Measurements from ENCODE around the gene TAOK1.

TAOK1 gene

DNA sequence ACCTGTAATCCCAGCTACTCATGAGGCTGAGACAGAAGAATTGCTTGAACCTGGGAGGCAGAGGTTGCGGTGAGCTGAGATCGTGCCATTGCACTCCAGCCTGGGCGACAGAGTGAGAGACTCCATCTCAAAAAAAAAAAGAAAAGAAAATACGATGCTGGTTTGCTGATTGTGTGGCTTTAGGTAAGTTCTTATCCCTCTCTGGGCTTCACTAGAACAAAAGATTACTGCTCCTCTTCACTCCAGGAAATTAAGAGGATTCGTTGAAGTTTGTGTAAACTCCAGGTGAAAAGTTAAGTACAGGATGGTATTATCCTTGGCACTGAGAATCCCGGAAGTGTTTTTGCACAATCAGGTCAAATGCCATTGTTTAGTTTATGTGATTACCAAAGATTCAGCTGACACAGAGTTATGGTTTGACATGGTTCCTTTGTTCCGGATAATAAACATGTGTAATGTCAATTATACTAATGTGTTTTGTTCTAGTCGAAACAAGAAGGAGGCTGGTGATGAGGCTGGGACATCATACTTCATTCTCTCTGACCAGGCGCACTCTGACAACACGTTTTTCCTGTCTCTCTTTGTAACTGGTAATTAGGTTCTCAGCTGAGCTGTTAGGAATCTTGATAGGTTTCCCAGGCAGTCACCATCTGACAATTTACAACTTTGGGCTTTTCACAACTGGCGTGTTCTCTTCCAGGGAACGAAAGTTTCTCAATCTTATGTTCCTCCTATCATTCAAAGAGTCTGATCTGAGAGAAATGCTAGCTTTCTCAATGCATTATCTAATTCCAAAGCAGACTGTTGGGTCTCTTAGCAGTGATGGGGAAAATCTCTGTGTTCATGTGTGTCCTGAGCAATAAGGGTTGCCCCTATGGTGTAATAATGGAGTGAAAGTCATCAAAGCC, 10.8 kb upstream of the TAOK1 start:
- DNase-seq (ENCODE audit: low spot score) = no peak

DNA sequence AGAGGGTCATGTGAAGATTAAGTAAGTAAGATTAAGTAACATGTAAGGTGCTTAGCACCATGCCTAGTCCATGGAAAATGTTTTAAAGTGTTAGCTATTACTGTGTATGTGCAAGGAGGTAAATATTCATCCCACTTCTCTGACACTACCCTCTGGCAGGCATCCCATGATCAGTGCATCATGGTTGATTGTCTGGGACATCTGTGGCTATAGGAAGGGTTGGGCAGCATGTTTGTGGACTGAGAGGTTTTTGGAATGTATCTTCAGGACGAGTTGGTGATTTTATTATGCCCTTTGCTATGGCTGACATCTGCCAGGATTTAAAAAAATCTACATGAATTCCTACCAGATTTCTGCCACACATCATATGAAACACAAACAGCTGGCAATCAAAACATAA, 6.5 kb upstream of the TAOK1 start:
- no peak for DNase-seq (ENCODE audit: low spot score)

DNA sequence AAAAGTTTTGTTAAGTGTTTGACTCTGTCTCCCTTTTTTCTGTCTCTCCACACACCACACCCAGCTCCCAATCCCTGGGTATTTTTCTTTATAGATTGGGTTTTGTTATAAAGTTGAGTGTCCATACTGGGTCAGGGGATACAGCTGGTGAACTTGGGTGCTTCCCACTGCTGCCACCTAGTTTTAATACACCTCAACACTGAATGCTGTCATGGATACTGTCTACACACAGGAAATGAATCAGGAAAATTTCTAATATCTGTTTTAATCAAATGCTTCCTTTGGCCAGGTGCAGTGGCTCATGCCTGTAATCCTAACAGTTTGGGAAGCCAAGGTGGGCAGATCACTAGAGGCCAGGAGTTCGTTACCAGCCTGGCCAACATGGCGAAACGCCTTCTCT, 5.3 kb upstream of the TAOK1 start:
- DNase-seq (ENCODE audit: low spot score) = no peak

DNA sequence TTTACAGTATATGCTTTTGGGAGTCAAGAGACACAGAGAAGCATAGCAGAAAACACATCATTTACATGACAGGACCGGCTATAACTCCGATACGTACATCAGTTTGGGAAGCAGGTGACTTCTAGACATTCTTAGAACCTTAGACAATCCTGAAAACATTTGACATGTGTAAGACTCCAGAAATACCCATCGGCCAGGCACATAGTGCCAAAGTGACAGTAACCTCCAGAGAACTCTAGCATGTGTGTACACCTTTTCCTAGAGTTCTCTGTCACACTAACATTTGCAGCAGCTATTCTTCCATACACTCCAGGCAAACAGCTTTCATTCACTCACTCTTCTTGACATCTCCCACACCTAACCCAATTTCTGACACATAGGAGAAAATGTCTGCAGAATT, 3.4 kb upstream of the TAOK1 start:
- DNase-seq (ENCODE audit: low spot score) = no peak

DNA sequence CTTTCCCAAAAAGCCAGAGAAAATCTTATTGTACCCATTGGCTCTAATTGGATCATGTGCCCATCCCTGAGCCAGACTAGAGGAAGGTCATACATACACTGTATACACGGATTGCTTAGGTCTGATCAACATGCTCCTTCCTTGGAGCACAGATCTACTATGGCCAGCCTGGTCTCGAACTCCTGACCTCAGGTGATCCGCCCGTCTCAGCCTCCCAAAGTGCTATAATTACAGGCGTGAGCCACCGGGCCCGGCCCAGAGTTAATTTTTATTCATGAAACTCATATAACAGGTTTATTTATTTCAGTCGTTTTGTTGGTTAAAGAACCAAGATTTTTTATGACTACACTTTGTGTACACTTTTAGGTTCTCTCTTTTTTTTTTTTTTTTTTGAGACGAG, 1.2 kb upstream of the TAOK1 start:
- DNase-seq (ENCODE audit: low spot score) = no peak

DNA sequence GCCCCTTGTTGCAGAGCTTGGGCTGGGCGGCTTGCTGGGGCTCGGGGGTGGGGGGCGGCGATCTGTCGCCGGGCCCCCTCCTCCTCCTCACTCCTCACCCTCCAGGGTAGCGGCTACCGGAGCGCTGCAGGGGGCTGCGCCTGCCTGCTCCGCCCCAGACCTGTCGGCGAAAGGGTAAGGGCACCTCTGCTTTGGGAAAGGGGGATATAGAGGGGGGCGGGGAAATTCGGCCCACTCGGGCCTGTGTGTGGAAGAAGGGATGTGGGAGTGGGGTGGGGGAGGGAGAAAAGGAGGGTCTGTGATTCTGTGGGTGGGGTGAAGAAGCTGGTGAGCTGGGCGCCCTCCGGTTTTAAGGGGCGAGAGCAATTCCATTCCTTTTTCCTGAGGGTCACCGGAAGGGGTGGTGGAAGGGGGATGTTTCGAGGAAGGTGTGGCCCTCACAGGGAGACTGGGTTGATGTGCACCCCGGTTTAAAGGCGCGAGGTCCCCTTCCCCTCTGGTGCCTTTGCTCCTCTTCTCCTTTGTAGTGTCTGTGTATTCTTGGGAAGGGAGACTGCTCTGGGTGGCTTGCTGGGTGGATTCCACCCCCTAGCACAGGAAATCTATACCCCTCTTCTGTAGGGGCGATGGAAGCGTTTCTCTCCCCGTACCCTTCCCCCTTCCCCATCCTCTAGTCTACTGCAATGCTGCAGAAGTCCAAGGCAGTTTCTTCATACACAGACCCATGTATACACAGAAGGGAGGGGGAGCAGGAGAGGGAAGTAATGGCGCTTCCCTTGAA, 878 bp downstream of the TAOK1 start:
- peak; percentile 32 for DNase-seq (ENCODE audit: low spot score)

DNA sequence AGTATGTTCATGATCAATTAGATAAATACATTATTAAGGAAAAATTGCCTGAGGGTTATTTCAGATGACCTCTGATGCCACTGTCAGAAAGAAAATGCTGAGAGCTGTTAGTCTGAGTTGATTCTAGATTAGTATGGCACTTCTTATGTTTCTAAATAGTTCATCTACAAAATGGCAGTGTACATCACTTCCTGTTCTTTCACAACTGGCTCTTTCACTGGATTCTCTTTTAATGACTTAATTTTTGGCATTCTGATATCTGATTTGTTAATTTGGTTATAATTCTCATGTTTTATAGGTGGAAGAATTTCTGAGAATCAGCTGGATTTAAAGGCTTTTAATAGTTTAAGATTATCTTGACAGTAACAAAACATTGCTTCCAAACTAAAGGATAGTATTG, 3.3 kb downstream of the TAOK1 start:
- no peak for DNase-seq (ENCODE audit: low spot score)

DNA sequence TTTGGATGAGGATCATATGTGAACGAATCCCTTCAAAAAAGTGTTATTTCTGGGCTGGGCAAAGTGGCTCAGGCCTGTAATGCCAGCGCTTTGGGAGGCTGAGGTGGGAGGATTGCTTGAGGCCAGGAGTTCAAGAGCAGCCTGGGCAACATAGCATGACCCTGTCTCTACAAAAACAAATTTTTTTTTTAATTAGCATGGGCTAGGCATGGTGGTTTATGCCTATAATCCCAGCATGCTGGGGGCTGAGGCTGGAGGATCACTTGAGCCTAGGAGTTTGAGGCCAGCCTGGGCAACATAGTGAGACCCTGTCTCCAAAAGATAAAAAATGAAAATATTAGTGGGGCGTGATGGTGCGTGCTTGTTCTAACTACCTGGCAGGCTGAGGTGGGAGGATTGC, 4.6 kb downstream of the TAOK1 start:
- DNase-seq (ENCODE audit: low spot score) = no peak

DNA sequence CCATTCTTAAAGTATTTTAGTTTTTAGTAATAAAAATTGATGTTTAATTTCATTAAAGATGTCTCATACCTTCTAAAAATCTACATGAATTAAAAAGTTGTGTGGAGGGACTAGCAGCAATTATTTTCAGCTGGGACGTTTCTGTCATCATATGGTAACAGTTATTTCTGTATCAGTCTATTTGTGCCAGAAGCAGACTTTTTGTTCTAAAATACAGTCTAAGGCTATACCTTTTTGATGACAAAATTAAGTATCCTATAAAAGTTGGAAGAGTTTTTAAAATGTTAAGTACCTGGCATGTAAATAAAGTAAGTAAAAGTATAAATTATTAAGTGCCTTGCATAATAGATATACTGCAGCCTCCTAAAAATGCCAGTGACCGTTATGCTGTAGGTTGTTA, 5.9 kb downstream of the TAOK1 start:
- no peak for DNase-seq (ENCODE audit: low spot score)

DNA sequence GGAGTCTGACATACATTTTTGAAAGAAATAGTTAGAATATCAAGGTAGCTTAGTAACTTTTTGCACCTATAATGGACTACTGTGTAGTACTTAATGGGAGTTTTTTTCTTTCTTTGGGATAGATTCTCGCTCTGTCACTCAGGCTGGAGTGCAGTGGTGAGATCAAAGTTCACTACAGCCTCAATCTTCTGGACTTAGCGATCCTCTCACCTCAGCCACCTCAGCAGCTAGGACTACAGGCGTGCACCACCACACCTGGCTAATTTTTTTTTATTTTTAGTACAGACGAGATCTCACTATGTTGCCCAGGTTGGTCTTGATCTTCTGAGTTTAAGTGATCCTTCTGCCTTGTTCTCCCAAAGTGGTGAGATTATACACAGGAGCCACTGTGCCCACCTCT, 9.5 kb downstream of the TAOK1 start:
- no peak for DNase-seq (ENCODE audit: low spot score)

DNA sequence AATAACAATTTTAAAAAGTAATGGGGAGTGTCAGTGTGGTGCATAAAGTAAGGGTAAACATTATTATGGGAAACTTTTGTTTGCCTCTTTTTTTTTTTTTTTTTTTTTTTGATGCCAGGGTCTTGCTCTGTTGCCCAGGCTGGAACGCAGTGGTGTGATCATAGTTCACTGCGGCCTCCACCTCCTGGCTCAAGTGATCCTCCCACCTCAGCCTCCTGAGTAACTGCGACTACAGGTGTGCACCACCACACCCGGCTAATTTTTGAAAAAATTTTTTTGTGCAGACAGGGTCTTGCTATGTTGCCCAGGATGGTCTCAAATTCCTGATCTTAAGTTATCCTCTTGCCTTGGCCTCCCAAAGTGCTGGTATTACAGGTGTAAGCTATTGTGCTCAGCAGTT, 10.7 kb downstream of the TAOK1 start:
- DNase-seq (ENCODE audit: low spot score) = no peak

DNA sequence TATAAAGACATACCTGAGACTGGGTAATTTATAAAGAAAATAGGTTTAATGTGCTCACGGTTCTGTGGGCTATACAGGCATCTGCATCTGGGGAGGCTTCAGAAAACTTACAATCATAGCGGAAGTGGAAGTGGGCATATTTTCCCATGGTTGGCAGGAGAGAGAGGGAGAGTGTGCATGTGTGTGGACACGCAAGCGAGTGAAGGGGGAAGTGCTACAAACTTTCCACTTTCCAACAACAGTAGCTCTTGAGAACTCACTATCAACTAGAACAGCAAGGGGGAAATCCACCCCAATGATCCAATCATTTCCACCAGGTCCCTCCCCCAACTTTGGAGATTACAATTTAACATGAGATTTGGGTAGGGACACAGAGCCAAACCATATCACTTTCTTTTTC, 11.1 kb downstream of the TAOK1 start:
- no peak for DNase-seq (ENCODE audit: low spot score)

DNA sequence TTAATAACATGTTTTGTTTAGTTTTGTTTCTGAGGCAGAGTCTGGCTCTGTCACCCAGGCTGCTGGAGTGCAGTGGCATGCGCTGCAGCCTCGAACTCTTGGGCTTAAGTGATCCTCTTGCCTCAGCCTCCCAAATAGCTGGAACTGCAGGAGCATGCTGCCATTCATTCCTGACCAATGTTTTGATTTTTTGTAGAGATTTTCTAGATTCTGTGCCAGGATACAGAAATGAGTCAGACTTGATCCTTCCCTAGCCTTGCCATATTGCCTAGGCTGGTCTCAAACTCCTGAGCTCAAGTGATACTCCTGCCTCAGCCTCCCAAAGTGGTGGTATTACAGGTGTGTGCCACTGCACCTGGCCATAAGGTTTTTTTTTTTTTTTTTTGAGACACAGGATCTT, 17.7 kb downstream of the TAOK1 start:
- no peak for DNase-seq (ENCODE audit: low spot score)

DNA sequence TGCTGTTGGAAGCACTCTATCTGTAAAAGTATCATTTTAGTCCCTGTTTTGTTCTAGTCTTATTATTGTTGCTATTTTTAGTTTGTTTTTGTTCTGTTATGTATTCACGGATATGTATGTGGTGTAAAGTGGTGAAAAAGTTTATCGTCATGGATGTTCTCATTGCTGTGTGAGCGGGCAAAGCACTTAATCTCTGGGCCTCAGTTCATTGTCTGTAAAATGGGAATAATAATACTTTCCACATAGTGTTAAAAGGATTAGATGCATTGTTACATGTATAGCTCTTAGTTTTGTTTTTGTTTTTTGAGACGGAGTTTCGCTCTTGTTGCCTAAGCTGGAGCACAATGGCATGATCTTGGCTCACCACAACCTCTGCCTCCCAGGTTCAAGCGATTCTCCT, 19.8 kb downstream of the TAOK1 start:
- no peak for DNase-seq (ENCODE audit: low spot score)

DNA sequence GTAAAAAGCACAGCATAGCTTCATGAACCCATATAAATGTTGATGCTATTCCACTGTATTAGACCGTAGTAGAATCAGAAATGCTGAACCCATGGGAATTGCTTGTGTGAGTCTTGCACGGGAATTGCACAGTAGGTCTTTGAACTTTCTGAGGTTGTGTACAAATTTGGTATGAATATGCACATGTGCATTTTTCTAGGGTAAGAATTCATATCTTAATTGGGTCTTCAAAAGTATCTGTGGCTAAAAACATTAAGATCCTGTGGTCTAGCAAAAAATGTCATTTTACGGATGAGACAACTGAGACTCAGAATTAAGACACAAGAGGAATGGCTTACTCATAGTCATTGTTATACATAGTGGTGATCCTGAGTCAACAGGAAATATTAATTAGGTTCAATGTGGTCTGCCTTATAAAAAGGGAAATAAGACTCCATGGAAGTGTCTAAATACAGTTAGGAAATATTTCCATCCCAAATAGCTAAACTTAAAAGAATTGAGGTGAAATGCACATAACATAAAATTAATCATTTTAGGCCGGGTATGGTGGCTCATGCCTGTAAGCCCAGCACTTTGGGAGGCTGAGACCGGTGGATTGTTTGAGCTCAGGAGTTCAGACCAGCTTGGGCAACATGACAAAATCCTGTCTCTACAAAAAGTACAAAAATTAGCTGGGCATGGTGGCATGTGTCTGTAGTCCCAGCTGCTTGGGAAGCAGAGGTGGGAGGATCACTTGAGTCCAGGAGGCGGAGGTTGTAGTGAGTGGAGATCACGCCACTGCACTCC, 22.8 kb downstream of the TAOK1 start:
- DNase-seq (ENCODE audit: low spot score) = peak; percentile 64

DNA sequence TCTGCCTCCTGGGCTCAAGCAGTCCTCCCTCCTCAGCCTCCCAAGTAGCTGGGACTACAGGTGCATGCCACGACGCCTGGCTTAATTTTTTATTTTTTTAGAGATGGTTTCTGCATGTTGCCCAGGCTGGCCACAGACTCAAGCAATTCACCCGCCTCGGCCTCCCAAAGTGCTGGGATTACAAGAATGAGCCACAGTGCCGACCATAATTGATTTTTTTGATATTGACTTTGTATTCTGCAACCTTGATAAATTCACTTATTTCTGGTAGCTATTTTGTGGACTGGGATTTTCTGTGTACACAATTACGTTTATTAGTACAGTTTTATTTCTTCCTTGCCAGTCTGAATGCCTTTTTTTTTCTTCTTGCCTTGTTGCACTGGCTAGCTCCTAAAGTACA, 30.0 kb downstream of the TAOK1 start:
- no peak for DNase-seq (ENCODE audit: low spot score)

DNA sequence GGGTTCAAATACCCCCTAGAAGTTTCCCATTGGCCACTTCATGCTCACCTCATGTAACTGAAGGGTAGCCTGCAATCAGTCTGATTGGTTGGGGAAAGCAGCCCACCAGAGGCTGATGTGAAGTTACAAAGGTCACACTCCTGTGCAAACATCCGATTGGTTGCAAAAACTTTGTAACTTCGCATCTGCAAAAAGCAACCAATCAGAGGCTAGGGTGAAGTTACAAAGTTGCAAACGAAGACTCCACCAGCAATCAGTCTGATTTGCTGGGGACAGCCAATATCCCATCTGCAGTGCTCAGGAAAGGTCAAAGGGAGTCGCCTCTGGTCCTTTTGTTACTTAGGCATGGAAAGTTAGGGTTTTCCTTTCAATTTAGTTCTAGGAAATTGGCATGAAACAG, 40.1 kb downstream of the TAOK1 start:
- no peak for DNase-seq (ENCODE audit: low spot score)

DNA sequence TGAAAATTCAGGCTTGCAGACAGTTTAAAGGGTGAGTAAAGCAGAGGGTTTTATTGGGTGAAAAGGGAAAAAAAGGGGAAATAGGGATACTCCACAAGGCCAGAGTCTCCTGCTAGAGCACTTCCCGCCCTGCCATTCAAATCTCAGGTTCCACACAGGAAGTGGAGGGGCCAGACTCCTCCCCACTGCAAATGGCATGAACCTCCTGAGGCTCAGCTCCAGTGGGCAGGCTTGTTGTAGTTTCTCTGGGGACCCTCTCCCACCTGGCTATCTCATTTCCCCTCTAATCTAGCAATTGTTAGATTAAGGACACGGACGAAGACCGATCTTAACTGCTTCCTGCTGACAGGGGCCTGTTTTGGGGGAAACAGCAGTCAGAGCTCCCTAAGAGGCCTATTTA, 43.4 kb downstream of the TAOK1 start:
- DNase-seq (ENCODE audit: low spot score) = no peak

DNA sequence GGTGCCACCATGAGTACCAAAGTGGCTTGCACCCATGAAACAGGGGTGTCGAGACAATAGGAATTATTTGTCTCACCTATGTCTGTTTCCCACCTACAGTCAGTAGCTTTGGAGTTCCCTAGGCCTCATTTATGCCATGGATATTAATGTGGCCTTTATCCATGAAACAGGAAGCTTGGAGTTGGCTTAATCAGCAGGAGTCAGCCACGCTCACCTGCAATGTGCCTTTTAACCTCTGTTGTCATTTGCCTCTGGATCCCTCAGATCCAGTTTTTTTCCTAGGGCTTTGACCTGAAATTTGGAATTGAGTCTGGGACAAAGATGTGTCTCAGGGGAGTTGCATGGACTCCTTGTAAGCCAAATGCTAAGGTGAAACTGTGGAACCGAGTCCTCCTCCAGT, 44.4 kb downstream of the TAOK1 start:
- DNase-seq (ENCODE audit: low spot score) = no peak

DNA sequence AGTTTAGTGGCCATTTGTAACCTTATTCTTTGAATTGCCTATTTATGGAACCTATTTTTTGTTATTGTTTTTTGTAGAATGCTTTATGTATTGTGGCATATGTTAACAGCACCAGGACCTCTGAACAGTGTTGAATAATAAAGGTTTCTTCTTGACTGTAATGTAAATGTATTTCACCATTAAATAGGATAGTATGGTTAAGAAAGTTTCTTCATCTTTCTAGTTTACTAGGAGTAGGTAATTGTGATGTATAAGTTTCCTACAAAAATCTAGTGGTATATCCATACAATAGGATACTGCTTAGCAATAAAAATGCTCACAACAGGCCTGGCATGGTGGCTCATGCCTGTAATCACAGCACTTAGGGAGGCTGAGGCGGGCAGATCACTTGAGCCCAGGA, 52.3 kb downstream of the TAOK1 start:
- no peak for DNase-seq (ENCODE audit: low spot score)

DNA sequence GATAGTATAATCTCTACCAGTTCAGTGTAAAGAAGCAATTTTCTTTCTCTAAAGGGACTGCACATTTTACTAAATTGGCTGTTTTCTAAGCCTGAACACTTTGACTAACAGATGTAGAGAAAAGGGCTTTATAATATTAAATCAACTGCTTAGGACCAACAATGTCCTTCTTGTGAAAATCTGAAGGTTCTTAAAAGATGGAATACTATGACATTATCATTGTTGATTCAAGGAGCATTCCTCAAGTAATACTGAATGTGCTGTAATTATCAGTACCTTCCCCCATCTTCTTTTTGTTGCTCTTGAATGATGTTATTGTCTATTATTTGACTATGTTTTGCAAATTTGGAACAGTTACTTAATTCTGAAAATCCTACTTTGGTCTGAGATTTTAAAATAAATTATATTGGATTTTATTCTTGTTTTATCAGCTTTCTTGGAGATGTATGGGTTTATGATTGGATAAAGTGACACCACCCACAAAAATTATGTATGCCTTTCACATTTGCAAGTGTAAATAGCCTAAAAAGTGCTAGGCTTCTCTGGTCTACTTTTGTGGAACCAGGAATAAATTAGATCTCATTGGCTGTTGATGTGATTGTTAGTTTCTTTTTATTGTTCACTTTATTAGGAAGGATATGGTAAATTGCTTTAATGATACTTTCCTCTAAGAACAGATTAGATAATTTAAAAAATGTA, 53.0 kb downstream of the TAOK1 start:
- no peak for DNase-seq (ENCODE audit: low spot score)

DNA sequence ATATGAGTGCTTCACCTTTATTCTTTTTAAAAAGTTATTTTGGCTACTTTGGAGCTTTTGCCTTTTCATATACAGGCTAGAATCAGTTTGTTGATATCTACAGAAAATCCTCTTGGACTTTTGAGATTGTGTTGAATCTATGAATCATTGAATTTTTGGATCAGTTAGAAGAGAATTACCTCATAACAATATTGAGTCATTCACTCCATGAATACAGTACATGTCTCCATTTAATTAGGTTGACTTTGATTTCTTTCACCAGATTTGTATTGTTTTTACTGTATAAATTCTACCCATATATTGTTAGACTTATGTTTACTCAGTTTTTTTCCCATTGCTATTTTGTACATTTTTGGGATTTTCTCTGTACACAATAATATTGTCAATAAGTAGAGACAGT, 54.4 kb downstream of the TAOK1 start:
- peak; percentile 33 for DNase-seq (ENCODE audit: low spot score)
